ENCODE measurements around the gene WNT16.

- TF ChIP-seq CTCF (IDR thresholded peaks at IDR 0.05; ENCODE audit: borderline replicate concordance, extremely low read depth, low read length, poor library complexity, severe bottlenecking) (no peak), EZH2 (IDR thresholded peaks at IDR 0.05; ENCODE audit: borderline replicate concordance, low read depth, low read length, severe bottlenecking) (no peak)
Observed at GRCh38 chr7:121355574-121355973, 26.8 kb downstream of the WNT16 start.

Measured in DND-41 (cell line).